ENCODE measurements around the gene SUCO.

DNA sequence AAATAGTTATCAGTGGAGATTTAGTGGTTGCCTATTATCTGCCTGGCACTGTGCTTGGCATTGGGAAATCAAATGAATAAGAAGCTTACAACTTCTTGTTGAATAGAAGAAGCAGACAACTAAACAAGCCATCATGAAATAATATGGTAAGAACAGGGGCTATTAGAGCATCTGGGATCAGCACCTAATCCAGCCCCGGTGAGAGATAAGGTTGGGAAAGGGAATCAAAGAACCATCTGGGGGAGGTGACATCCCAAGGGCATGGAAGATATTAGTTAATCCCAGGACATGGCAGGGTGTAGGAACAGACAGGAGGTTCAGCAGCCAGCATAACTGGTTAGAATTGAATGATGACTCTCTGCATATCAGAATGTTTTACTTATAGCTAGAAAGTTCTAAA is 36.3 kb upstream of the SUCO start:
- TF ChIP-seq ZNF384 (IDR thresholded peaks at IDR 0.05) (no peak), HDGF (IDR thresholded peaks at IDR 0.05; ENCODE audit: borderline replicate concordance) (no peak), FOXM1 (IDR thresholded peaks at IDR 0.05; ENCODE audit: borderline replicate concordance) (no peak), LEF1 (IDR thresholded peaks at IDR 0.05; ENCODE audit: borderline replicate concordance) (no peak), BHLHE40 (IDR thresholded peaks at IDR 0.05; ENCODE audit: borderline replicate concordance) (no peak), FOXK2 (IDR thresholded peaks at IDR 0.05) (no peak), ELF4 (IDR thresholded peaks at IDR 0.05) (no peak)
- TF ChIP-seq, protein P1, sequence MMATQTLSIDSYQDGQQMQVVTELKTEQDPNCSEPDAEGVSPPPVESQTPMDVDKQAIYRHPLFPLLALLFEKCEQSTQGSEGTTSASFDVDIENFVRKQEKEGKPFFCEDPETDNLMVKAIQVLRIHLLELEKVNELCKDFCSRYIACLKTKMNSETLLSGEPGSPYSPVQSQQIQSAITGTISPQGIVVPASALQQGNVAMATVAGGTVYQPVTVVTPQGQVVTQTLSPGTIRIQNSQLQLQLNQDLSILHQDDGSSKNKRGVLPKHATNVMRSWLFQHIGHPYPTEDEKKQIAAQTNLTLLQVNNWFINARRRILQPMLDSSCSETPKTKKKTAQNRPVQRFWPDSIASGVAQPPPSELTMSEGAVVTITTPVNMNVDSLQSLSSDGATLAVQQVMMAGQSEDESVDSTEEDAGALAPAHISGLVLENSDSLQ (IDR thresholded peaks at IDR 0.05) = no peak

All from HEK293T (cell line).